ENCODE measurements around the gene SPINT1. TPM values are rescaled to one million over a fixed set of nuclear protein-coding genes. Genes with fewer than 3 reads are reported as not detected.

SPINT1 gene
- total RNA-seq, 4 donors from 2014 or later, result 303 to 430 (median 372) TPM

- Histone ChIP-seq H3K9me3 (no peaks in the 10 kb centered on the region), H3K27me3 (no peaks in the 10 kb centered on the region), H3K4me3 (no peak overlapping the region), H3K36me3 (no peaks in the 10 kb centered on the region), H3K4me1 (no peaks in the 10 kb centered on the region), H3K27ac (no peak overlapping the region)
- TF ChIP-seq POLR2A (IDR thresholded peaks at IDR 0.05) (no peak), EP300 (IDR thresholded peaks at IDR 0.05) (no peak), POLR2AphosphoS5 (IDR thresholded peaks at IDR 0.05) (no peak)
- TF ChIP-seq, protein P1, sequence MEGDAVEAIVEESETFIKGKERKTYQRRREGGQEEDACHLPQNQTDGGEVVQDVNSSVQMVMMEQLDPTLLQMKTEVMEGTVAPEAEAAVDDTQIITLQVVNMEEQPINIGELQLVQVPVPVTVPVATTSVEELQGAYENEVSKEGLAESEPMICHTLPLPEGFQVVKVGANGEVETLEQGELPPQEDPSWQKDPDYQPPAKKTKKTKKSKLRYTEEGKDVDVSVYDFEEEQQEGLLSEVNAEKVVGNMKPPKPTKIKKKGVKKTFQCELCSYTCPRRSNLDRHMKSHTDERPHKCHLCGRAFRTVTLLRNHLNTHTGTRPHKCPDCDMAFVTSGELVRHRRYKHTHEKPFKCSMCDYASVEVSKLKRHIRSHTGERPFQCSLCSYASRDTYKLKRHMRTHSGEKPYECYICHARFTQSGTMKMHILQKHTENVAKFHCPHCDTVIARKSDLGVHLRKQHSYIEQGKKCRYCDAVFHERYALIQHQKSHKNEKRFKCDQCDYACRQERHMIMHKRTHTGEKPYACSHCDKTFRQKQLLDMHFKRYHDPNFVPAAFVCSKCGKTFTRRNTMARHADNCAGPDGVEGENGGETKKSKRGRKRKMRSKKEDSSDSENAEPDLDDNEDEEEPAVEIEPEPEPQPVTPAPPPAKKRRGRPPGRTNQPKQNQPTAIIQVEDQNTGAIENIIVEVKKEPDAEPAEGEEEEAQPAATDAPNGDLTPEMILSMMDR (IDR thresholded peaks at IDR 0.05), result no peak
- no peak for DNase-seq (ENCODE audit: low spot score in 2 of 2)
- WGBS, result 96% methylated on average over 1 of the region's 1 CpG
These were observed 20.1 kb upstream of the SPINT1 start for GRCh38 chr15:40823572-40824343.

DNA sequence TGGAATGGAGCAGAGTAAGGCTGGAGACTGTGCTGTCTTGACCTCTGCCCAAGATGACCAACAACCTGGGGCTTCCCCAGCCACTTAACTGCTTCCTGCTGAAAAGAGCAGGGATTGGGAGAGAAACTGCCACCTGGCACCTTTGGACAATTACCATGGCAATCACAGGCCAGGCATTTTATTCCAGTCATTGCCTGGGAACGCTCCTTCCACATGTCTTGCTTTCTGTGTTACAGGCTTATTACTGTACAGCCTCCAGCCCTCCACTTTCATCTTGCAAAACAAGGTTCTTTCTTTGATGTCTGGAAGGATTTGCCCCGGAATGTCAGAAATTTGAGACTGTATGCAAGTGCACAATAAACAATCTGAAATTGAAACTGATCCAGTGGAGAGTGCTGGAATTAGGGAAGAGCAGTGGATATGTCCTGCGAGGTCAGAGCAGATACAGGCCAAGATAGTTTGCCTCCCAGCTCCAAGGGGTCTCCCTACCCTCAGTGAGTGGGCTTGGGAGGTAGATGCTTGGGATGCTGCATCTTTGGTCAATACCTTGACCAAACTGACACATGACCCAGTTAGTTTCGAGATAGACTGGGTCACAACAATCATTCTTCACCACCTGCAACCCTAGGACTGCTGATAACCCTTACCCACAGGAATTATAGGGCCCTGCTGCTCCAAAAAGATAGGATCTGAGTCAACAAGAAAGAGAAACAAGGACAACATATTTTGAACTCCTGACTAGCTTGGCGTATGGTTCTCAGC, 18.0 kb upstream of the SPINT1 start:
- Histone ChIP-seq H3K27me3 (no peaks in the 10 kb centered on the region), H3K4me1 (no peaks in the 10 kb centered on the region), H3K9me3 (no peaks in the 10 kb centered on the region), H3K36me3 (no peaks in the 10 kb centered on the region), H3K27ac (no peak overlapping the region), H3K4me3 (no peak overlapping the region)
- DNase-seq (ENCODE audit: low spot score in 2 of 2), result no peak
- 77% methylated on average over 5 of the region's 5 CpGs for WGBS
- TF ChIP-seq POLR2A (IDR thresholded peaks at IDR 0.05) (no peak), POLR2AphosphoS5 (IDR thresholded peaks at IDR 0.05) (no peak), EP300 (IDR thresholded peaks at IDR 0.05) (no peak)
- TF ChIP-seq, protein P1 (IDR thresholded peaks at IDR 0.05), result no peak

DNA sequence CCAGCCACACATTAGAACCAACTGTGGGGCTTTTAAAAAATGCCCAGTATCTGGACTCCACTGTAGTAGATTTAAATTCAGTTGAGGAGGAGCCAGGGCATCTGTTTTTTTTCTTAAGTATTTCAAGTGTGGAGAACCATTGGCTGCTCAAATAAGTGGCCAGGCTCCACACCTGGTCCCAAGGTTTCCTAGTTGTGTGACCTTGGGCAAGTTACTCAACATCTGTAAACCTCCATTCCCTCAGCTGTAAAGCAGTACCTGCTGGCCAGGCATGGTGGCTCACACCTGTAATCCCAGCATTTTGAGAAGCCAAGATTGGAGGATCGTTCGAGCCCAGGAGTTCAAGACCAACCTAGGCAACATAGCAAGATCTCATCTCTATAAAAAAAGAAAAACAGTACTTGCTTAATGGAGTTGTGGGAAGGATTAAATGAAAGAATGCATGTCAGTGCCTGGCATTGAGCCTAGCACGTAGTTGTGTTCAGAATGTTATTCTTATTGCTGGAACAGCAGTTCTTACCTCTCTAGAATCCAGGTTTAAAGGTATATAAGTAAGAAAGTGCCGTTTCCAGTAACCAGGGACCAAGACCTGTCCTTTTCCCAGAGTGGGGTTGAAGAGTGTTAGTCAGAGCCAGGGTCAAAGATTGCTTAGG, 17.3 kb upstream of the SPINT1 start:
- TF ChIP-seq, protein P1 (IDR thresholded peaks at IDR 0.05), result no peak
- TF ChIP-seq POLR2AphosphoS5 (IDR thresholded peaks at IDR 0.05) (no peak), EP300 (IDR thresholded peaks at IDR 0.05) (no peak), POLR2A (IDR thresholded peaks at IDR 0.05) (no peak)
- 59% methylated on average over 4 of the region's 4 CpGs for WGBS
- no peak for DNase-seq (ENCODE audit: low spot score in 2 of 2)

GRCh38 chr15:40828447-40829036, 15.3 kb upstream of the SPINT1 start, which contains the start of gene PPP1R14D:
TSS of gene PPP1R14D (minus strand) at chr15:40828708. CDS start at chr15:40828641, 67 bp downstream.
- 96% methylated on average over 5 of the region's 6 CpGs for WGBS
- H3K27ac ChIP-seq, result no peak within 1 kb of the TSS
- no peaks in the 10 kb centered on the region for H3K36me3 ChIP-seq
- no peaks in the 10 kb centered on the region for H3K9me3 ChIP-seq
- H3K4me3 ChIP-seq, result no peak within 1 kb of the TSS
- H3K27me3 ChIP-seq, result no peaks in the 10 kb centered on the region
- no peak for TF ChIP-seq POLR2AphosphoS5 (IDR thresholded peaks at IDR 0.05)
- TF ChIP-seq, protein P1 (IDR thresholded peaks at IDR 0.05), result no peak
- no peak for TF ChIP-seq POLR2A (IDR thresholded peaks at IDR 0.05)
- TF ChIP-seq EP300 (IDR thresholded peaks at IDR 0.05), result no peak
- H3K4me1 ChIP-seq, result no peaks in the 10 kb centered on the region
- no peak for DNase-seq (ENCODE audit: low spot score in 2 of 2)

More for the DNA sequence above, 17.3 kb upstream of the SPINT1 start:
- Histone ChIP-seq H3K36me3 (no peaks in the 10 kb centered on the region), H3K4me1 (no peaks in the 10 kb centered on the region), H3K9me3 (no peaks in the 10 kb centered on the region), H3K27ac (no peak overlapping the region), H3K4me3 (no peak overlapping the region), H3K27me3 (no peaks in the 10 kb centered on the region)
